Liver (tissue), 3 donors: ENCODE results near the gene ASPA.
"Not testable (repeated sequence)": the region's sequence is repeated elsewhere in the genome, so short reads cannot be mapped to it uniquely, and the experiment has no call there.

Experiments
- ATF3 ChIP-seq: IDR thresholded peaks from 2 replicates; pipeline ENCODE4 v1.6.1; 2016; ENCODE audit warnings: antibody characterized with exemption
- CTCF ChIP-seq: fragments of 150-350 bp; IDR thresholded peaks from 2 replicates; pipeline ENCODE4 v1.5.1; 2017; ENCODE audit warnings: improper control_type of control experiment, low read depth, low read length; ENCODE audit not compliant: missing input control
- EGR1 ChIP-seq, 2 donors: IDR thresholded peaks; 2 replicates each; pipeline ENCODE4 v1.6.1; 2016 to 2018; ENCODE audit warnings: antibody characterized with exemption in 2 of 2, low read depth in 2 of 2
- FOXA1 ChIP-seq: IDR thresholded peaks from 2 replicates; pipeline ENCODE4 v1.6.1; 2016; ENCODE audit warnings: antibody characterized with exemption
- GABPA ChIP-seq, 2 donors: IDR thresholded peaks in 1 of 2; conservative IDR thresholded peaks in 1 of 2; 2 replicates each; pipeline ENCODE4 v1.6.1; 2016; ENCODE audit warnings: antibody characterized with exemption in 2 of 2, mild to moderate bottlenecking in 1 of 2, moderate library complexity in 1 of 2
- MAX ChIP-seq: IDR thresholded peaks from 2 replicates; pipeline ENCODE4 v1.6.1; 2016; ENCODE audit warnings: antibody characterized with exemption
- RAD21 ChIP-seq, 2 donors: IDR thresholded peaks; 2 replicates each; pipeline ENCODE4 v1.6.1; 2016; ENCODE audit warnings: antibody characterized with exemption in 2 of 2, mild to moderate bottlenecking in 2 of 2
- REST ChIP-seq: IDR thresholded peaks from 2 replicates; pipeline ENCODE4 v1.6.1; 2016; ENCODE audit warnings: antibody characterized with exemption, mild to moderate bottlenecking
- SP1 ChIP-seq: IDR thresholded peaks from 2 replicates; pipeline ENCODE4 v1.6.1; 2018; ENCODE audit warnings: antibody characterized with exemption, mild to moderate bottlenecking
- TAF1 ChIP-seq: conservative IDR thresholded peaks from 2 replicates; pipeline ENCODE4 v1.6.1; 2016; ENCODE audit warnings: antibody characterized with exemption, mild to moderate bottlenecking
- YY1 ChIP-seq: IDR thresholded peaks from 2 replicates; pipeline ENCODE4 v1.6.1; 2016; ENCODE audit warnings: antibody characterized with exemption, mild to moderate bottlenecking
- donor health status: healthy.
- donor health status: healthy.

- not testable (repeated sequence) for TF ChIP-seq CTCF; YY1; SP1; TAF1; ATF3; EGR1 (IDR thresholded peaks at IDR 0.05; ENCODE audit: low read depth in 2 of 2); RAD21 (IDR thresholded peaks at IDR 0.05); MAX; FOXA1; GABPA (IDR thresholded peaks at IDR 0.05 in 1 of 2, conservative IDR thresholded peaks at IDR 0.05 in 1 of 2)
- TF ChIP-seq REST = peak; percentile 92
Measured at GRCh38 chr17:3433215-3433614, 42.6 kb upstream of the ASPA start.
